PC-9 (cell line): ENCODE measurements around the gene TSPAN10.

Experiments
- CTCF ChIP-seq: fragments of 200-600 bp; sonication (generic); conservative IDR thresholded peaks from 2 replicates; pipeline ENCODE4 v1.6.1; 2017; ENCODE audit warnings: mixed run types, antibody characterized with exemption, mild to moderate bottlenecking, moderate library complexity
- EZH2 ChIP-seq: fragments of 200-600 bp; sonication (generic); IDR thresholded peaks from 2 replicates; pipeline ENCODE4 v1.8.0; 2017; ENCODE audit warnings: antibody characterized with exemption, low read depth

GRCh38 chr17:81656835-81657234 lies 19.8 kb downstream of the TSPAN10 start:
- TF ChIP-seq CTCF (no peak), EZH2 (no peak)
